Measurements from ENCODE around the gene PPARD. TPM values are rescaled to one million over a fixed set of nuclear protein-coding genes. Genes with fewer than 3 reads are reported as not detected.

The PPARD gene
- total and polyA plus RNA-seq, 4 experiments from 2014 or later, result 2.6 to 38.7 (median 24.0) TPM

DNA sequence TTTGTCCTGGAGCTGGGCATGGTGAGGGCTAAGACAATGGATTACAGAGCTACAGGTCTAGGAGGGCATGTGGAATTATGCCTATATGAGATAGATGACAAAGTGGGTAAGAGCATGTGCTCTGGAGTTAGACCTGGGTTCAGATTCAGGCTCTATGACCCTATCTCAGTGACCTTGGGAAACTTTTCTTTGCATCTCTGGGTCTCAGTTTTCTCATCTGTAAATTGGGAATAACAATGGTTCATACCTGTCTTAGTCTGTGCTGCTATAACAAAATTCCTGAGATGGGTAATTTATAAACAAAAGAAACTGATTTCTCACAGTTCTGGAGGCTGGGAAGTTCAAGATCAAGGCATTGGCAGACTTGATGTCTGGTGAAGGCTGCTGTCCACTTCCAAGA lies 30.3 kb downstream of the PPARD start:
- no peak for DNase-seq
- Mint-ChIP-seq H3K27me3 (no peaks in the 10 kb centered on the region), H3K9me3 (no peaks in the 10 kb centered on the region), H3K4me1 (peaks cover 45 to 68% (median 57%) of the 10 kb centered on the region in 4 donors), H3K27ac (peak overlapping the region in 2 of 7 donors; percentile 60 to 61), H3K36me3 (peaks cover 8 to 11% of the 10 kb centered on the region in 2 donors), H3K4me3 (no peak overlapping the region)
- no peaks in the 10 kb centered on the region for H3K9me3 ChIP-seq (ENCODE audit: control insufficient read depth in 1 of 2, low read length in 2 of 2)
- no peak overlapping the region for H3K4me3 ChIP-seq (ENCODE audit: low read length in 2 of 2)
- ChIA-PET CTCF (ENCODE audit: partially characterized antibody) (interaction anchor here (1.3 to 1.5 kb wide), 2 partner anchors 10 to 43 kb away, joined by 5 read pairs; no protein-coding TSS in a partner anchor), POLR2A (ENCODE audit: partially characterized antibody) (interaction anchor here (1.2 kb wide), 1 partner anchor 21 kb away, joined by 3 read pairs; no protein-coding TSS in a partner anchor)
- H3K27me3 ChIP-seq (ENCODE audit: insufficient read depth, low read length), result no peaks in the 10 kb centered on the region
- no peaks in the 10 kb centered on the region for H3K36me3 ChIP-seq (ENCODE audit: insufficient read depth, low read length)
- H3K4me1 ChIP-seq (ENCODE audit: insufficient read depth, low read length), result peaks cover 42% of the 10 kb centered on the region
- intact Hi-C loops (cut with micrococcal nuclease), result no loop called here
- no peak overlapping the region for H3K27ac ChIP-seq (ENCODE audit: low read depth, low read length)

DNA sequence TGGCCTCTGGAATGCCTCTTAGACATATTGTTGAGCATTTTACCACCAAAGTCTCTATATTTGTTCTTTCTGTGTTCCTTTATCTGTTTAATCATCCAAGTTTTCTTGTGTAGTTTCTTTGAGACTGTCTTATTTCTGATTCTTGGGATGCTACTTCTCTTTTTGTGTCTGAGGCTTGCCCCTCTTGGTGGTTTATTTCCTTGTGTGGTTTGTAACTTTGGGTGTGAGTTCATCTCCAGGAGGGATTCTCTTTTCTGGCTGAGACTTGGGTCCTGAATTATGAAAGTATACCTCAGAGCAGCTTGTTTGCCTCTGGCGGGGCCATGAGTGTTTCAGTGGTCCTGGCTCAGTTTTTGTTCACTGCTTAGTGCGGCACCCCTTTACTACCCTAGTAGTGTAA lies 33.9 kb downstream of the PPARD start:
- Mint-ChIP-seq H3K27ac (peak overlapping the region in 4 of 7 donors; percentile 37 to 68 (median 50)), H3K4me1 (peaks cover 30 to 62% (median 39%) of the 10 kb centered on the region in 4 donors), H3K27me3 (no peaks in the 10 kb centered on the region), H3K4me3 (no peak overlapping the region), H3K36me3 (peaks cover 16 to 17% of the 10 kb centered on the region in 2 donors), H3K9me3 (no peaks in the 10 kb centered on the region)
- Histone ChIP-seq H3K27ac (ENCODE audit: low read depth, low read length) (no peak overlapping the region), H3K36me3 (ENCODE audit: insufficient read depth, low read length) (no peaks in the 10 kb centered on the region), H3K27me3 (ENCODE audit: insufficient read depth, low read length) (no peaks in the 10 kb centered on the region), H3K4me3 (ENCODE audit: low read length in 2 of 2) (no peak overlapping the region), H3K4me1 (ENCODE audit: insufficient read depth, low read length) (peaks cover 11% of the 10 kb centered on the region), H3K9me3 (ENCODE audit: control insufficient read depth in 1 of 2, low read length in 2 of 2) (no peaks in the 10 kb centered on the region)
- CTCF ChIA-PET (ENCODE audit: partially characterized antibody), result interaction anchor here (1.3 kb wide), 1 partner anchor 11 kb away, joined by 3 read pairs; no protein-coding TSS in a partner anchor
- intact Hi-C loops (cut with micrococcal nuclease), result no loop called here
- POLR2A ChIA-PET (ENCODE audit: partially characterized antibody), result no interaction called here
- DNase-seq, result no peak

DNA sequence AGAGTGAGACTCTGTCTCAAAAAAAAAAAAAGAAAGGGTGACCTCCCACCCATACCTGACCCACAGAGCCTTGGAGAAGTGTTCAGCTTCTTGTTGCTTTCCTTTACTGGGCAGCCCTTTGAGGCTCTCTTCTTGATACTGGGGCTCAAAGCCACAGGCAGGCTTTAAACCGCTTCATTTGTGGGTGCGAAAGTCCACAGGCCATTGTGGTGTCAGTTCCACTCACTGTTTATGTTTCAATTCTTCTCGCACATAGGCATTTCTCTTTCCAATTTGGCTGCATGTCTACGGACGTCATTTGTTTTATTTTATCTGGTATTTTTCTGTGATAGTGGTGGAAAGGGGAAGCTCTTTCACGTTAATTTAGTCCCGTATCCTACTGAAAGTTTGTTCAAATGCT lies 34.6 kb downstream of the PPARD start:
- no peak for DNase-seq
- CTCF ChIA-PET (ENCODE audit: partially characterized antibody), result interaction anchor here (1.0 to 1.3 kb wide), 2 partner anchors 12 to 62 kb away, joined by 3 read pairs; no protein-coding TSS in a partner anchor
- peaks cover 5% of the 10 kb centered on the region for H3K4me1 ChIP-seq (ENCODE audit: insufficient read depth, low read length)
- no peaks in the 10 kb centered on the region for H3K36me3 ChIP-seq (ENCODE audit: insufficient read depth, low read length)
- H3K9me3 ChIP-seq (ENCODE audit: control insufficient read depth in 1 of 2, low read length in 2 of 2), result no peaks in the 10 kb centered on the region
- H3K27me3 ChIP-seq (ENCODE audit: insufficient read depth, low read length), result no peaks in the 10 kb centered on the region
- intact Hi-C loops (cut with micrococcal nuclease), result no loop called here
- H3K27ac Mint-ChIP-seq, result peak overlapping the region in 1 of 7 donors; percentile 29
- no peaks in the 10 kb centered on the region for H3K9me3 Mint-ChIP-seq
- H3K27me3 Mint-ChIP-seq, result no peaks in the 10 kb centered on the region
- H3K4me3 Mint-ChIP-seq, result no peak overlapping the region
- no peak overlapping the region for H3K4me3 ChIP-seq (ENCODE audit: low read length in 2 of 2)
- H3K4me1 Mint-ChIP-seq, result peaks cover 25 to 62% (median 35%) of the 10 kb centered on the region in 4 donors
- POLR2A ChIA-PET (ENCODE audit: partially characterized antibody), result no interaction called here
- peaks cover 13 to 22% of the 10 kb centered on the region in 2 donors for H3K36me3 Mint-ChIP-seq
- no peak overlapping the region for H3K27ac ChIP-seq (ENCODE audit: low read depth, low read length)

DNA sequence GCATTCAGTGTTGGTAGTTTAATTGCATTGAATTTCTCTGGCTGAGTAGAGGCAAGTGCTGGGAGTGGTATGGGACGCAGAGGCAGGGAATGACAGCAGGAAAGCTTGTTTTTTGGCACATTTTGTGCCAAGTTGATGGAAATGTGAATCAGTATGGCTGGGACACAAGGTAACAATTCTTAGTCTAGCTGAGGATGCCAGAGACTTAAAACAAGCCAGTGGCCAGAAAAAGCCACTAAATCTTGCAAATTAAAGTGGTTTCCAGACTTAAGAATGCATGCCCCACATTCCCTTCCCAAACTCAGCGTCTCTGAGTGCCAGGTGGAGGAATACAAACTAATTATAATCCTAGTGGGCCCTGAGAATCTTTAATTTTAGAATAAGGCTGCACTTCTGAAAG lies 35.9 kb downstream of the PPARD start:
- no peaks in the 10 kb centered on the region for H3K9me3 ChIP-seq (ENCODE audit: control insufficient read depth in 1 of 2, low read length in 2 of 2)
- H3K27ac ChIP-seq (ENCODE audit: low read depth, low read length), result no peak overlapping the region
- ChIA-PET CTCF (ENCODE audit: partially characterized antibody) (no interaction called here), POLR2A (ENCODE audit: partially characterized antibody) (no interaction called here)
- H3K27ac Mint-ChIP-seq, result peak overlapping the region in 1 of 7 donors; percentile 80
- H3K27me3 ChIP-seq (ENCODE audit: insufficient read depth, low read length), result no peaks in the 10 kb centered on the region
- no peak overlapping the region for H3K4me3 Mint-ChIP-seq
- H3K9me3 Mint-ChIP-seq, result peaks cover 0 to 2% (median 0%) of the 10 kb centered on the region in 8 donors
- DNase-seq, result no peak
- H3K36me3 ChIP-seq (ENCODE audit: insufficient read depth, low read length), result no peaks in the 10 kb centered on the region
- H3K4me1 Mint-ChIP-seq, result peaks cover 26 to 53% (median 30%) of the 10 kb centered on the region in 4 donors
- H3K4me3 ChIP-seq (ENCODE audit: low read length in 2 of 2), result no peak overlapping the region
- H3K36me3 Mint-ChIP-seq, result peaks cover 20 to 26% of the 10 kb centered on the region in 2 donors
- intact Hi-C loops (cut with micrococcal nuclease), result no loop called here
- H3K27me3 Mint-ChIP-seq, result no peaks in the 10 kb centered on the region
- H3K4me1 ChIP-seq (ENCODE audit: insufficient read depth, low read length), result peaks cover 5% of the 10 kb centered on the region

DNA sequence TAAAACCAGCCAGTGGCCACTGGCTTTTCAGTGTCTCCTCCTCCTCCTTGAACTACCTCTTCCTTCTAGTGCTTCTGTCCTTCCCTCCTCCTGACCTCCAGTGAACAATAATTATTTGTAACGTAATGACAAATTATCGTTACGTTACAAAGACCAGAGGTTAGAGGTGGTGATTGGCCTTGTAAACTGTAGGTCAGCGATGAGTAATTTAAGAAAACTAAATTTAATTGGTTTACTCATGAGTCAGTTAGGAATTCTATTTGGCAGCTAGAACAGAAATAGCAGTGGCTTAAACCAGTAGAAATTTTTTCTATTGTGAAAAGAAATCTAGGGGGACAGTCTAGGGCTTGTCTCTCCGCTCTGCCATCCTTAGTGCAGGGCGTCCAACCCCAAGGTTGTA lies 38.8 kb downstream of the PPARD start:
- Mint-ChIP-seq H3K27me3 (no peaks in the 10 kb centered on the region), H3K9me3 (peaks cover 0 to 2% (median 0%) of the 10 kb centered on the region in 8 donors), H3K27ac (peak overlapping the region in 2 of 7 donors; percentile 13 to 71), H3K4me3 (no peak overlapping the region), H3K4me1 (peaks cover 25 to 55% (median 27%) of the 10 kb centered on the region in 4 donors), H3K36me3 (peaks cover 22 to 25% of the 10 kb centered on the region in 2 donors)
- Histone ChIP-seq H3K36me3 (ENCODE audit: insufficient read depth, low read length) (no peaks in the 10 kb centered on the region), H3K27ac (ENCODE audit: low read depth, low read length) (no peak overlapping the region), H3K27me3 (ENCODE audit: insufficient read depth, low read length) (no peaks in the 10 kb centered on the region), H3K4me1 (ENCODE audit: insufficient read depth, low read length) (peaks cover 5% of the 10 kb centered on the region), H3K4me3 (ENCODE audit: low read length in 2 of 2) (no peak overlapping the region), H3K9me3 (ENCODE audit: control insufficient read depth in 1 of 2, low read length in 2 of 2) (no peaks in the 10 kb centered on the region)
- no peak for DNase-seq
- ChIA-PET POLR2A (ENCODE audit: partially characterized antibody) (no interaction called here), CTCF (ENCODE audit: partially characterized antibody) (no interaction called here)
- intact Hi-C loops (cut with micrococcal nuclease), result no loop called here

DNA sequence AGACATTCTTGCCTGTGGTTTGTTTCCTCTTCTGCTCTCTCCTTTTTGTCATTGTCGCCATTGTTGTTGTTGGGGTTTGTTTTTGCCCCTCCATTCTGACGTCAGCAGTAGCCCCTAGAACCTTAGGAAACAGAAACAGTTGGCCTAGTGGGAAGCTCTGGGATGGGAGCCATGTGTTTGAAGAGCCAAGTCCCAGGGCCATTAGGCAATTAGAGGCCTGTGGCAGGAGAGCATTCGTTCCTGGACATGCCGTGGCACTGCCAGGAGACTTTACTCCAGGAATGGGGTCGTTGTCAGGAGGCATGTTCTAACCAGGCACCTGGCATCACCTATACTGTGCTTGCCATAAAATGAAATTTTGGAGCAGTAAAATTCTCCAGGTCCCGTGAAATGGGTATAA lies 39.7 kb downstream of the PPARD start:
- no peaks in the 10 kb centered on the region for H3K9me3 ChIP-seq (ENCODE audit: control insufficient read depth in 1 of 2, low read length in 2 of 2)
- H3K4me3 Mint-ChIP-seq, result no peak overlapping the region
- no peaks in the 10 kb centered on the region for H3K36me3 ChIP-seq (ENCODE audit: insufficient read depth, low read length)
- no peak overlapping the region for H3K27ac ChIP-seq (ENCODE audit: low read depth, low read length)
- H3K9me3 Mint-ChIP-seq, result peaks cover 0 to 2% (median 0%) of the 10 kb centered on the region in 8 donors
- POLR2A ChIA-PET (ENCODE audit: partially characterized antibody), result no interaction called here
- peaks cover 5% of the 10 kb centered on the region for H3K4me1 ChIP-seq (ENCODE audit: insufficient read depth, low read length)
- peaks cover 20 to 51% (median 26%) of the 10 kb centered on the region in 4 donors for H3K4me1 Mint-ChIP-seq
- no peak overlapping the region for H3K4me3 ChIP-seq (ENCODE audit: low read length in 2 of 2)
- H3K27ac Mint-ChIP-seq, result no peak overlapping the region
- intact Hi-C loops (cut with micrococcal nuclease), result no loop called here
- CTCF ChIA-PET (ENCODE audit: partially characterized antibody), result no interaction called here
- H3K36me3 Mint-ChIP-seq, result peaks cover 23 to 25% of the 10 kb centered on the region in 2 donors
- no peaks in the 10 kb centered on the region for H3K27me3 ChIP-seq (ENCODE audit: insufficient read depth, low read length)
- no peaks in the 10 kb centered on the region for H3K27me3 Mint-ChIP-seq
- no peak for DNase-seq

DNA sequence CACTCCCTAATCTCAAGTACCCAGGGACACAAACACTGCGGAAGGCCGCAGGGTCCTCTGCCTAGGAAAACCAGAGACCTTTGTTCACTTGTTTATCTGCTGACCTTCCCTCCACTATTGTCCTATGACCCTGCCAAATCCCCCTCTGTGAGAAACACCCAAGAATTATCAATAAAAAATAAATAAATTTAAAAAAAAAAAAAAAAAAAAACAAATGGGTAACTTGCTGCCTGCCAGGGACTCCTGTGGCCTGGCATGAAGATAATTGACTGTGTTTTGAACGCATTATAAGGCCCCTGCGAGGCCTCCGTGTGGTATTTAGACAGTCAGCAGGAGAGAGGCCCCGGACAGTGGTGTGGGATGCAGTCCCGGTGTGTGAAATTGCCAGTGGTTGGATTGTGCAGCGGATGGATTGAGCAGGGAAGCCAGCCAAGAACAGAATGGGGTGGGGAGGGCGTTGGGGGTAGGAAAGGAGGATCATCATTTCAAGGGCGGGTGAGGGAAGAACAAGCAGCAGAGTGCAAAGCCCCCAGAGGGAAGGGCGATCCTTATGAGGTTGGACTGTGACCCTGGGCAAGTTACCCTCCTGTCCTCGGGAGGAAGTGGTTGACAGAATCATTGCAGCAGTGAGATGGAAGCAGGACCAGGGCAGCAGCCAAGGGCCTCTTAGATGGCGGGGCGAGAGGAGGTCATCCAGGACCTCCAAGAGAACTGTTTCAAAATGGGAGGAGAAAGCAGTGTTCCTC lies 43.3 kb downstream of the PPARD start:
- peaks cover 14 to 40% (median 18%) of the 10 kb centered on the region in 4 donors for H3K4me1 Mint-ChIP-seq
- H3K27ac Mint-ChIP-seq, result peak overlapping the region in 4 of 7 donors; percentile 19 to 79 (median 60)
- no peak overlapping the region for H3K4me3 ChIP-seq (ENCODE audit: low read length in 2 of 2)
- peaks cover 21% of the 10 kb centered on the region in 2 donors for H3K36me3 Mint-ChIP-seq
- intact Hi-C loops (cut with micrococcal nuclease), result no loop called here
- POLR2A ChIA-PET (ENCODE audit: partially characterized antibody), result interaction anchor here (0.6 kb wide), 1 partner anchor 24 kb away, joined by 3 read pairs; no protein-coding TSS in a partner anchor
- CTCF ChIA-PET (ENCODE audit: partially characterized antibody), result no interaction called here
- H3K27me3 ChIP-seq (ENCODE audit: insufficient read depth, low read length), result no peaks in the 10 kb centered on the region
- H3K36me3 ChIP-seq (ENCODE audit: insufficient read depth, low read length), result no peaks in the 10 kb centered on the region
- DNase-seq, result no peak
- no peak overlapping the region for H3K27ac ChIP-seq (ENCODE audit: low read depth, low read length)
- H3K9me3 ChIP-seq (ENCODE audit: control insufficient read depth in 1 of 2, low read length in 2 of 2), result no peaks in the 10 kb centered on the region
- H3K4me1 ChIP-seq (ENCODE audit: insufficient read depth, low read length), result peaks cover 3% of the 10 kb centered on the region
- H3K27me3 Mint-ChIP-seq, result no peaks in the 10 kb centered on the region
- H3K9me3 Mint-ChIP-seq, result peaks cover 0 to 2% (median 0%) of the 10 kb centered on the region in 8 donors
- no peak overlapping the region for H3K4me3 Mint-ChIP-seq
